Smooth muscle cell (in vitro differentiated cells): ENCODE measurements around the gene ZNF669. TPM values are rescaled to one million over a fixed set of nuclear protein-coding genes. Genes with fewer than 3 reads are reported as not detected.
A peak's percentile ranks its signal among the peaks of the same experiment; 100 is the strongest.
"Not testable (repeated sequence)": the region's sequence is repeated elsewhere in the genome, so short reads cannot be mapped to it uniquely, and the experiment has no call there.

Source experiments
- DNase-seq: peaks from one replicate; lab custom pipeline; 2025; ENCODE audit not compliant: unreplicated experiment; lab: John Stamatoyannopoulos, UW
- H2AFZ ChIP-seq: fragments of 200-600 bp; sonication (generic); 2 replicates; pipeline ENCODE4 v1.6.0; 2016; ENCODE audit warnings: antibody characterized with exemption, low read depth, mild to moderate bottlenecking
- H3F3A ChIP-seq: fragments of 200-600 bp; sonication (generic); 2 replicates; pipeline ENCODE4 v1.6.0; 2017; ENCODE audit warnings: antibody characterized with exemption, low read depth
- H3K27ac ChIP-seq: fragments of 200-600 bp; sonication (generic); 2 replicates; pipeline ENCODE4 v1.5.1; 2016; ENCODE audit warnings: low read depth, mild to moderate bottlenecking
- H3K27me3 ChIP-seq: fragments of 200-600 bp; sonication (generic); 2 replicates; pipeline ENCODE4 v1.6.1; 2016; ENCODE audit warnings: low read depth, mild to moderate bottlenecking
- H3K36me3 ChIP-seq: fragments of 200-600 bp; sonication (generic); 2 replicates; pipeline ENCODE4 v1.5.1; 2016; ENCODE audit warnings: low read depth
- H3K4me1 ChIP-seq: fragments of 200-600 bp; sonication (generic); 2 replicates; pipeline ENCODE4 v1.5.1; 2016; ENCODE audit warnings: low read depth
- H3K4me2 ChIP-seq: fragments of 200-600 bp; sonication (generic); 2 replicates; pipeline ENCODE4 v1.6.0; 2016; ENCODE audit warnings: mild to moderate bottlenecking
- H3K4me3 ChIP-seq: fragments of 200-600 bp; sonication (generic); 2 replicates; pipeline ENCODE4 v1.5.1; 2016; ENCODE audit warnings: mild to moderate bottlenecking
- H3K79me2 ChIP-seq: fragments of 200-600 bp; sonication (generic); 2 replicates; pipeline ENCODE4 v1.6.0; 2016; ENCODE audit warnings: low read depth, mild to moderate bottlenecking
- H3K9ac ChIP-seq: fragments of 200-600 bp; sonication (generic); 2 replicates; pipeline ENCODE4 v1.6.0; 2016; ENCODE audit warnings: low read depth
- H3K9me3 ChIP-seq: fragments of 200-600 bp; sonication (generic); replicated peaks from 2 replicates; pipeline ENCODE4 v1.5.1; 2016; ENCODE audit warnings: low read depth
- H4K20me1 ChIP-seq: fragments of 200-600 bp; sonication (generic); 2 replicates; pipeline ENCODE4 v1.6.0; 2016; ENCODE audit warnings: low read depth
- CTCF ChIP-seq: fragments of 200-600 bp; sonication (generic); IDR thresholded peaks from 2 replicates; pipeline ENCODE4 v1.5.1; 2017; ENCODE audit warnings: borderline replicate concordance, mild to moderate bottlenecking, antibody characterized with exemption; ENCODE audit not compliant: insufficient read depth, poor library complexity, severe bottlenecking
- WGBS: methylation state at CpG from one replicate; pipeline ENCODE4 v1.1.7; 2016; ENCODE audit warnings: low lambda C conversion rate; 5-methylcytosine and 5-hydroxymethylcytosine counted together
- polyA plus RNA-seq: library from polyadenylated mRNA; unstranded; fragments of >200 nt; fragmentation: Nextera tagmentation; extraction: Ambion mirVana; gene quantifications from 2 replicates; pipeline ENCODE4 v1.2.1, GENCODE V29; 2016
- total RNA-seq: library from RNA; depleted of rRNA; stranded (reverse); fragments of >200 nt; gene quantifications from 2 replicates; pipeline ENCODE4 v1.2.3, GENCODE V29; 2014

ZNF669 gene
- total and polyA plus RNA-seq, 2 experiments from 2014 or later, result 3.7 to 17.2 TPM

- Histone ChIP-seq H3K9me3 (peaks cover 10% of the 10 kb centered on the region), H3K4me2 (no peak overlapping the region)
- WGBS, result 94% methylated on average over 6 of the region's 6 CpGs
Measured at GRCh38 chr1:247145279-247145678, 41.1 kb upstream of the ZNF669 start.

GRCh38 chr1:247139557-247139956, 35.4 kb upstream of the ZNF669 start:
- H3K4me2 ChIP-seq, DNase-seq, H3K27ac ChIP-seq, H3K4me3 ChIP-seq, H3K27me3 ChIP-seq, H3K4me1 ChIP-seq, H3K9me3 ChIP-seq, H2AFZ ChIP-seq, H3K9ac ChIP-seq, H4K20me1 ChIP-seq, H3F3A ChIP-seq: not testable (repeated sequence)
- Histone ChIP-seq H3K79me2 (peaks cover 30% of the 10 kb centered on the region), H3K36me3 (peaks cover 12% of the 10 kb centered on the region)

More at GRCh38 chr1:247145279-247145678, 41.1 kb upstream of the ZNF669 start:
- Histone ChIP-seq H3K9ac (no peak overlapping the region), H3K4me1 (no peaks in the 10 kb centered on the region), H3F3A (no peaks in the 10 kb centered on the region), H3K79me2 (peaks cover 14% of the 10 kb centered on the region), H3K4me3 (no peak overlapping the region), H2AFZ (no peak overlapping the region), H3K27ac (no peak overlapping the region), H3K36me3 (peaks cover 19% of the 10 kb centered on the region), H4K20me1 (no peaks in the 10 kb centered on the region), H3K27me3 (no peaks in the 10 kb centered on the region)
- no peak for DNase-seq
- TF ChIP-seq CTCF, result no peak

GRCh38 chr1:247131236-247131635, 27.1 kb upstream of the ZNF669 start:
- H3K4me2 ChIP-seq, result no peak overlapping the region
- DNase-seq, result no peak
- peaks cover 3% of the 10 kb centered on the region for H3K9me3 ChIP-seq
- no peaks in the 10 kb centered on the region for H4K20me1 ChIP-seq
- no peak overlapping the region for H3K27ac ChIP-seq
- no peak overlapping the region for H3K9ac ChIP-seq
- no peak for TF ChIP-seq CTCF
- H3K27me3 ChIP-seq, result no peaks in the 10 kb centered on the region
- no peaks in the 10 kb centered on the region for H3K4me1 ChIP-seq
- no peak overlapping the region for H3K4me3 ChIP-seq
- no peaks in the 10 kb centered on the region for H3F3A ChIP-seq
- peaks cover 35% of the 10 kb centered on the region for H3K79me2 ChIP-seq
- H2AFZ ChIP-seq, result no peak overlapping the region
- H3K36me3 ChIP-seq, result no peaks in the 10 kb centered on the region
- WGBS, result 71% methylated on average over 10 of the region's 10 CpGs

GRCh38 chr1:247127519-247128282, 23.5 kb upstream of the ZNF669 start:
- H4K20me1 ChIP-seq, H3K36me3 ChIP-seq, H3K9ac ChIP-seq, H3K9me3 ChIP-seq, H3K27me3 ChIP-seq, H2AFZ ChIP-seq, H3F3A ChIP-seq, H3K4me1 ChIP-seq, DNase-seq, H3K27ac ChIP-seq: not testable (repeated sequence)
- Histone ChIP-seq H3K4me2 (peak overlapping the region; percentile 65), H3K4me3 (peak overlapping the region; percentile 32), H3K79me2 (peaks cover 11% of the 10 kb centered on the region)
- 37% methylated on average over 13 of the region's 18 CpGs for WGBS

- H4K20me1 ChIP-seq, H3K36me3 ChIP-seq, H3F3A ChIP-seq, H2AFZ ChIP-seq, H3K4me1 ChIP-seq, H3K4me2 ChIP-seq, DNase-seq, H3K79me2 ChIP-seq, H3K4me3 ChIP-seq, H3K27me3 ChIP-seq, H3K27ac ChIP-seq, H3K9me3 ChIP-seq, H3K9ac ChIP-seq: not testable (repeated sequence)
- WGBS, result no CpG with 5 or more reads among the region's 46 CpGs
Measured at GRCh38 chr1:247126601-247127000, 22.4 kb upstream of the ZNF669 start.

GRCh38 chr1:247126166-247126565, 22.0 kb upstream of the ZNF669 start:
- H3K36me3 ChIP-seq, H3K4me2 ChIP-seq, H3K4me1 ChIP-seq, H2AFZ ChIP-seq, H3K9me3 ChIP-seq, H3K27me3 ChIP-seq, H3F3A ChIP-seq, H4K20me1 ChIP-seq, H3K9ac ChIP-seq, H3K27ac ChIP-seq, DNase-seq, H3K4me3 ChIP-seq, H3K79me2 ChIP-seq: not testable (repeated sequence)
- WGBS, result no CpG with 5 or more reads among the region's 25 CpGs
